ENCODE measurements around the gene DCUN1D4.

The DCUN1D4 gene

GRCh38 chr4:51963841-51964517, 121.0 kb downstream of the DCUN1D4 start:
- in situ Hi-C loops (cut with HindIII; ENCODE audit: low pct_ligation_motif_present, low sequenced_read_pairs): no loop called here
- H3K4me3 ChIP-seq (ENCODE audit: low read depth, low read length): no peak overlapping the region
- no peak for DNase-seq

GRCh38 chr4:51965862-51966261, 122.9 kb downstream of the DCUN1D4 start:
- no peak for TF ChIP-seq CTCF (IDR thresholded peaks at IDR 0.05; ENCODE audit: low read depth, low read length, missing control alignments)
- Histone ChIP-seq H3K4me3 (ENCODE audit: low read depth, low read length) (no peak overlapping the region), H3K27ac (no peak overlapping the region), H3K36me3 (replicated peaks) (no peaks in the 10 kb centered on the region), H3K27me3 (replicated peaks) (no peaks in the 10 kb centered on the region)
- DNase-seq: no peak
- in situ Hi-C loops (cut with HindIII; ENCODE audit: low pct_ligation_motif_present, low sequenced_read_pairs): no loop called here

More at GRCh38 chr4:51963841-51964517, 121.0 kb downstream of the DCUN1D4 start:
- Histone ChIP-seq H3K27ac (no peak overlapping the region), H3K36me3 (replicated peaks) (no peaks in the 10 kb centered on the region), H3K27me3 (replicated peaks) (no peaks in the 10 kb centered on the region)
- TF ChIP-seq CTCF (IDR thresholded peaks at IDR 0.05; ENCODE audit: low read depth, low read length, missing control alignments): no peak

Data from brain microvascular endothelial cell (primary cell).